Activated CD8-positive, alpha-beta T cell treated with anti-CD3 and anti-CD28 coated beads, Interleukin-2, amount 10 ng/mL, durations not matched to agents 7 days and 5 days (primary cell): ENCODE measurements around the gene TMEM239. TPM values are rescaled to one million over a fixed set of nuclear protein-coding genes. Genes with fewer than 3 reads are reported as not detected.
"Not testable (repeated sequence)": the region's sequence is repeated elsewhere in the genome, so short reads cannot be mapped to it uniquely, and the experiment has no call there.

ENCODE experiments used
- ATAC-seq: fragments of 150-1000 bp; cut with Tn5 transposase; one replicate; pipeline ENCODE4 v1.10.0; 2021; ENCODE audit warnings: moderate library complexity
- CTCF ChIA-PET: fragments of 350-600 bp; sonication (Branson Sonifier 250); formaldehyde crosslinking; loops from one replicate; lab custom pipeline; 2021; ENCODE audit warnings: antibody characterized with exemption; lab: Charles Lee
- POLR2A ChIA-PET: fragments of 350-600 bp; sonication (Branson Sonifier 250); formaldehyde crosslinking; loops from one replicate; lab custom pipeline; 2021; ENCODE audit warnings: antibody characterized with exemption; lab: Charles Lee
- DNase-seq: peaks from one replicate; pipeline ENCODE4 v3.0.0-alpha.2; 2020
- H3K27ac Mint-ChIP-seq: one replicate; pipeline ENCODE4 v1.8.0; 2021; ENCODE audit warnings: mild to moderate bottlenecking, mixed read lengths
- H3K27me3 Mint-ChIP-seq: one replicate; pipeline ENCODE4 v1.8.0; 2021; ENCODE audit warnings: low read depth, mixed read lengths
- H3K36me3 Mint-ChIP-seq: one replicate; pipeline ENCODE4 v1.8.0; 2021; ENCODE audit warnings: low read depth, mixed read lengths
- H3K4me1 Mint-ChIP-seq: one replicate; pipeline ENCODE4 v1.8.0; 2021; ENCODE audit warnings: low read depth, mixed read lengths
- H3K4me3 Mint-ChIP-seq: one replicate; pipeline ENCODE4 v1.8.0; 2021; ENCODE audit warnings: mild to moderate bottlenecking, mixed read lengths
- H3K9me3 Mint-ChIP-seq: one replicate; pipeline ENCODE4 v1.8.0; 2022; ENCODE audit warnings: mixed read lengths; ENCODE audit not compliant: insufficient read depth
- total RNA-seq, 2 experiments: library from RNA; stranded (reverse); gene quantifications; one replicate each; pipeline ENCODE4 v1.2.3, GENCODE V29; 2021

Gene TMEM239
- not detected for total RNA-seq

DNA sequence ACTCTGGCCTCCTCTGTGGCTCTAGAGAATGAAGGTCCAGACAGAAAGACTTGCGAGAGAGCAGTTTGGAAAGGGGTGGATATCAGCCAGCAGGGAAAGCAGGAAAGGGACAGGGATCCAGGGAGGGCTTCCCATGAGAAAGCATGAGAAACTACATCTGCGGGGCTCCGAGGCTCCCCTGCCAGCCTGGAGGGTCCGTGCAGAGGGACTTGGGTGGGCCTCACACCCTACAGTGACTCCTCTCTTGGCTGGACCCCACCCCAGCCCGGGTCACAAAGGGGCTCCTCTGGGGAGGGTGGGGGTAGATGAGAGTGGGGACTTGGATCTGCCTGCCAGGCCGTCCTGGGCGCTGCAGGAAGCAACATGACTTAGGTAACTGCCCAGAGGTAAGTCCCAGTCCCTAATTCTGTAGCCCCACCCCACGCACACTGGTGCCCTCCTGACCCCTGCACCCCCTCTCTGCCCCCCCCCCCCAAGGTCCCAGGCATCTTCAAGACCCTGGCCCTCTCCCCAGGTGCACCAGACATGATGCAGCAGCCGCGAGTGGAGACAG is at the start of gene TMEM239:
Gene TMEM239 (plus strand): TSS at position 335 of the 553 bp plus-strand sequence. CDS start 191 bp downstream, at position 526.
- DNase-seq = no peak

DNA sequence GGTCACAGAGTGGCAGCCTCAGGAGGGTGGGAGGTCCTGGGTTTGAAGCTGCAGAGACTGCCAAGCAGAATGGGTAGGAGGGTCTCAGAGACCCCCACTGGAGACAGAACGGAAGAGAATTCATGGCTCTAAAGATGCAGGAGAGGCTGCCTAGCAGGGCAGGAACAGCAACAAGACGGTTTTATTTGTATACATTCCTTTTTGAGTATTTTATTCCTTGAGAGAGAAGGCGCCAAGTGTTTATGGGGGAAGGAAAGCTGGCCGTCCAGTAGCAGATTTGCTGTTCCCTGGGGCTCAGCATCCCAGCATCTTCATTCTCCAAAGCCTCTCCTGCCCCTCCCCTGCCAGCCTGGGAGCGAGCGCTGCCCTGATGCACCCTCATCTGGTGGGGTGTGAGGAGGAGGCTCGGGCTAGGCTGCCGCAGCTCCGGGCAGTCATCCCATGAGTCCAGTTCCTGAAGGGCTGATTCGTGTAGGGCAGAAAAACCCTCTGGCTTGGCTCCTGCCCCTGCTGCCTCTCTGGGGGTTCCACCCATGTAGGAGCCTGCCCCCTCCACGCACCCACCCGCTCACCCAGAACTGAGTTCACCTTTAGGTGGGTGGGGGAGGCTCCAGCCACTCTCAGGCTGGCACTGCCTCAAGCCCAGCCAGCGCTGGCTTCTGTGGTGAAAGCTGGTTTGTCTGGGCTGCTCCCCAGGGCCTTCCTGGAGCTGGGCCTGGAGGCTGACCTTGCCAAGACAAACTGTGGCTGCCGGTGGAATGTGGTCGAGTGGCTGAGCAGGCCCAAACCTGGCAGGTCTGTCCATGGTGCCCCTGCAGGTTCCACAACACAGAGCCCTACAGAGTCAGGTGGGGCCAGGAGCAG is 48.2 kb upstream of the TMEM239 start:
- Mint-ChIP-seq H3K4me3 (no peak overlapping the region), H3K27me3 (peaks cover 23% of the 10 kb centered on the region), H3K36me3 (no peaks in the 10 kb centered on the region), H3K9me3 (no peaks in the 10 kb centered on the region), H3K27ac (no peak overlapping the region), H3K4me1 (peaks cover 8% of the 10 kb centered on the region)
- no peak for DNase-seq
- CTCF ChIA-PET = interaction anchor here (1.2 to 1.8 kb wide), 2 partner anchors 15 to 97 kb away, joined by 3 to 4 read pairs; no protein-coding TSS in a partner anchor
- no peak for ATAC-seq
- POLR2A ChIA-PET = interaction anchor here (0.6 kb wide), 1 partner anchor 30 kb away, joined by 3 read pairs; no protein-coding TSS in a partner anchor

More for the DNA sequence above, at the start of gene TMEM239:
- POLR2A ChIA-PET = no interaction called here
- Mint-ChIP-seq H3K4me1 (peaks cover 8% of the 10 kb centered on the region), H3K27ac (no peak within 1 kb of the TSS), H3K27me3 (peaks cover 61% of the 10 kb centered on the region), H3K9me3 (peaks cover 6% of the 10 kb centered on the region), H3K36me3 (no peaks in the 10 kb centered on the region), H3K4me3 (no peak within 1 kb of the TSS)
- CTCF ChIA-PET = no interaction called here
- ATAC-seq = no peak

DNA sequence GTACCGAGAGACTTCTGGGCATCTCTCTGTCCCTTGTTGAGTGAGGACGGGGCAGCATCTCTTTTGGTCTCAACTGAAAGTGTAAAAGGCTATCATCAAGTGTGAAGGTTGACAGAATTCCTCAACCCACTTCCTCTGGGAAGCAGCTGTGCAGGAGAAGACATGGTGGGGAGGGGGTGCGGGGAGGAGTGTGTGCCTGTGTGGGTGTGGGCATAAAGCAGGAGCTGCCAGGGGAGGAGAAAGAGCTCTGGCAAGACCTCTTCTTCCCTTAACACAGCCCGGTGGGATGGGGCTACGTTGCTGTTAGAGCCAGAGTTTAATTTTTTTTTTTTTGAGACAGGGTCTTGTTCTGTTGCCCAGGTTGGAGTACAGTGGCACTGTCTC is 47.5 kb upstream of the TMEM239 start:
- peaks cover 8% of the 10 kb centered on the region for H3K4me1 Mint-ChIP-seq
- no peak for DNase-seq
- POLR2A ChIA-PET = interaction anchor here (0.6 kb wide), 1 partner anchor 31 kb away, joined by 3 read pairs; no protein-coding TSS in a partner anchor
- no peaks in the 10 kb centered on the region for H3K36me3 Mint-ChIP-seq
- H3K27ac Mint-ChIP-seq = no peak overlapping the region
- no peak overlapping the region for H3K4me3 Mint-ChIP-seq
- peaks cover 18% of the 10 kb centered on the region for H3K27me3 Mint-ChIP-seq
- ATAC-seq = no peak
- H3K9me3 Mint-ChIP-seq = no peaks in the 10 kb centered on the region
- CTCF ChIA-PET = interaction anchor here (1.2 kb wide), 1 partner anchor 97 kb away, joined by 3 read pairs; no protein-coding TSS in a partner anchor

DNA sequence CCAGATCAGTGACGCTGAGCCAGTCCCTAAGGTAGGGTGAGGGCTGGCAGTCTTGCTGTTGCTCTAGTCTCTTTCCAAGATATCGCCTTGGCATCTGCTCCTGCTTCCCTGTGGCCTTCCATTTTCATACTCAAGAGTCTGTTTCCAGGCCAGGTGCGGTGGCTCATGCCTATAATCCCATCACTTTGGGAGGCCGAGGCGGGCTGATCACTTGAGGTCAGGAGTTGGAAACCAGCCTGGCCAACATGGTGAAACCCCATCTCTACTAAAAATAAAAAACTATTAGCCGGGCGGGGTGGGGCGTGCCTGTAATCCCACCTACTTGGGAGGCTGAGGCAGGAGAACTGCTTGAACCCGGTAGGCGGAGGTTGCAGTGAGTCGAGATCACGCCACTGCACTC is 46.1 kb upstream of the TMEM239 start:
- H3K36me3 Mint-ChIP-seq, H3K4me1 Mint-ChIP-seq: not testable (repeated sequence)

DNA sequence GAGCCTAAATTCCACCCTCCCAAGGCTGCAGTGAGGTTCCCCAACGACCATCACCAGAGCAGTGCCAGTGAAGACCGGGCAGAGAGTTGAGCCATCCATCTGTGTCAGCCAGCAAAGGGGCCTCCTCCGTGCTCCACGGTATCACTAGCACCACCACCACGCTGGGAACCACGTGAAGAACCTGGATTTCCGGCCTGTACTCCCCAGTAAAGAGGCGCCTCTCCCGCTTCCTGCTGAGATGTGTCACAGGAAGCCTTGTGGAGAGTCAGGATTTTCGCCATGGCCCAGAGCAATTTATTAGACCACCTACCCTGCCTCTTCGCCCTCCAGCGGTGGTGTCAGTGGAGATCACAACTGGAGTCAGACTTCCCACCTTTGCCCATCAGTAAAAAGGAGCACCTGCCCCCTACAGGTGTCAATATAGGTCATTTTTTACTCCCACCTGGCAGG is 44.5 kb upstream of the TMEM239 start:
- Mint-ChIP-seq H3K4me3 (no peak overlapping the region), H3K4me1 (peaks cover 8% of the 10 kb centered on the region), H3K27ac (no peak overlapping the region), H3K9me3 (no peaks in the 10 kb centered on the region), H3K27me3 (peaks cover 19% of the 10 kb centered on the region), H3K36me3 (no peaks in the 10 kb centered on the region)
- POLR2A ChIA-PET = no interaction called here
- DNase-seq (no peak), ATAC-seq (no peak)
- CTCF ChIA-PET = no interaction called here

More for the DNA sequence above, 46.1 kb upstream of the TMEM239 start:
- DNase-seq, H3K4me3 Mint-ChIP-seq, POLR2A ChIA-PET, CTCF ChIA-PET, H3K27ac Mint-ChIP-seq, ATAC-seq, H3K9me3 Mint-ChIP-seq: not testable (repeated sequence)
- H3K27me3 Mint-ChIP-seq = peaks cover 17% of the 10 kb centered on the region

DNA sequence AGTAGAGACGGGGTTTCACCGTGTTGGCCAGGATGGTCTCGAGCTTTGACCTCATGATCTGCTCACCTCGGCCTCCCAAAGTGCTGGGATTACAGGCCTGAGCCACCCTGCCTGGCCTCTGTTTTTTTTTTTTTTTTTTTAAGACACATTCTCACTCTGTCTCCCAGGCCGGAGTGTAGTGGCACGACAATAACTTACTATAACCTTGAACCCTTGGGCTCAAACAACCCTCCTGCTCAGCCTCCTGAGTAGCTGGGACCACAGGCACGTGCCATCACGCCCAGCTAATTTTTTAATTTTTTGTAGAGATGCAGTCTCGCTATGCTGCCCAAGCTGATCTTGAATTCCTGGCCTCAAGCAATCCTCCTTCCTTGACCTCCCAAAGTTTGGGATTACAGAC is 42.4 kb upstream of the TMEM239 start:
- DNase-seq (no peak), ATAC-seq (no peak)
- Mint-ChIP-seq H3K36me3 (no peaks in the 10 kb centered on the region), H3K27me3 (peaks cover 17% of the 10 kb centered on the region), H3K9me3 (no peaks in the 10 kb centered on the region), H3K27ac (no peak overlapping the region), H3K4me3 (no peak overlapping the region), H3K4me1 (peaks cover 8% of the 10 kb centered on the region)
- ChIA-PET POLR2A (no interaction called here), CTCF (no interaction called here)

DNA sequence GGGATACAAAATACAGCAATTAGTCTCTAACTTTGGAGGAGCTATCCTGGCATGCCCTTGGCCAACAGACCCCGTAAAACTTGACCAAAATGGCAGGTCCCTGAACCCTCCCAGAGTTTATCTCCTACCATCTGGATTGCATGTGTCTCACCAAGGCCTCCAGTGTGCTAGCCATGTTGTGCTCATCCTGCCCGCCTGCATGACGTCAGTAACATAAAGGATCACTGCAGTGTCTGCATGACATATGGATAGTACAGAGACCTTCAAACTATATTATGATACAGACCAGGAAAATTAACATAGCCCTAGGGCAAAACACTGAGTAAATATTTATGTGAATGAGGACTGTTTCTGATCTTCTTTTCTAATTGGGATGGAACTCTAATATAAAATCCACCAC is 41.0 kb upstream of the TMEM239 start:
- H3K4me3 Mint-ChIP-seq = no peak overlapping the region
- CTCF ChIA-PET = interaction anchor here (0.7 to 1.2 kb wide), 2 partner anchors 22 to 141 kb away, joined by 3 read pairs; no protein-coding TSS in a partner anchor
- H3K36me3 Mint-ChIP-seq = no peaks in the 10 kb centered on the region
- POLR2A ChIA-PET = no interaction called here
- H3K4me1 Mint-ChIP-seq = peaks cover 8% of the 10 kb centered on the region
- H3K27me3 Mint-ChIP-seq = peaks cover 19% of the 10 kb centered on the region
- no peak overlapping the region for H3K27ac Mint-ChIP-seq
- no peaks in the 10 kb centered on the region for H3K9me3 Mint-ChIP-seq
- ATAC-seq (no peak), DNase-seq (no peak)

DNA sequence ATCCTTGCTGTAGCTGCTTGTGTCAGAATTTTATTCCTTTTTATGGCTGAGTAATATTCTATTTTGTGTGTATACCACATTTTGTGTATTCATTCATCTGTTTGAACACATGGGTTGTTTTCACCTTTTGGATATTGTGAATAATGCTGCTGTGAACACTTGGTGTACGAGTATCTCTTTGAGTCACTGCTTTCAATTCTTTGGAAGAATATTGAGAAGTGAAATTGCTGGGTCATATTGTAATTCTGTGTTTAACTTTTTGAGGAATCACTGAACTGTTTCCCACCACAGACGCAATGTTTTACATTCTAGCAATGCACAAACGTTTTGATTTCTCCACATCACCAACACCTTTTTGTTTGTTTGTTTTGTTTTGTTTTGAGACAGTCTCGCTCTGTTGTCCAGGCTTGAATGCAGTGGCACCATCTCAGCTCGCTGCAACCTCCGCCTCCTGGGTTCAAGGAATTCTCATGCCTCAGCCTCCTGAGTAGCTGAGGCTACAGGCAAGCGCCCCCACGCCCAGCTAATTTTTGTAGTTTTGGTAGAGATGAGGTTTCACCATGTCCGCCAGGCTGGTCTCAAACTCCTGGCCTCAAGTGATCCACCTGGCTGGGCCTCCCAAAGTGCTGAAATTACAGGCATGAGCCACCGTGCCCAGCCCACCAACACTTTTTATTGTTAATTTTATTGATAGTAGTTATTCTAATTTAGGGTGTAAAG is 37.4 kb upstream of the TMEM239 start:
- POLR2A ChIA-PET = no interaction called here
- Mint-ChIP-seq H3K36me3 (no peaks in the 10 kb centered on the region), H3K9me3 (no peaks in the 10 kb centered on the region), H3K27me3 (peaks cover 27% of the 10 kb centered on the region), H3K4me1 (no peaks in the 10 kb centered on the region), H3K4me3 (no peak overlapping the region), H3K27ac (no peak overlapping the region)
- CTCF ChIA-PET = interaction anchor here (1.4 kb wide), 2 partner anchors 26 to 65 kb away, joined by 3 to 4 read pairs; no protein-coding TSS in a partner anchor
- ATAC-seq = no peak
- DNase-seq = no peak

DNA sequence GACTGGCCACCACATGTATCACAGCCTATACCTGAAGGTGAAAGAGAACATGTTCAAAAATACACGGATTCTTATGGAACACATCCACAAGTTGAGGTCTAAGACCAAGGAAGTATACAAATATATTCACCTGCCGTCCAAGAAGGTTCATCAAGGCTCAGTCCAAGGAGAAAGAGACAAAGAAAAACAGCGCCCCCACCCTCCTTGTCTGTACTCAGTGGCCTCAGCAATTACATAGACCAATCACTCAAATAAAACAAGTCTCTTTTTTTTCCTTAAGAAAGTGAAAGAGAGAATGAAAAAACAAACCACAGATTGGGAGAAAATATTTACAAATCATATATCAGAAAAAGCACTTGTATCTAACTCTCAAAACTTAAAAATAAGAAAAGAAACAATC is 35.2 kb upstream of the TMEM239 start:
- Mint-ChIP-seq H3K27ac (no peak overlapping the region), H3K4me1 (no peaks in the 10 kb centered on the region), H3K4me3 (no peak overlapping the region), H3K27me3 (peaks cover 26% of the 10 kb centered on the region), H3K9me3 (no peaks in the 10 kb centered on the region), H3K36me3 (no peaks in the 10 kb centered on the region)
- POLR2A ChIA-PET = no interaction called here
- no peak for ATAC-seq
- CTCF ChIA-PET = no interaction called here
- DNase-seq = no peak

DNA sequence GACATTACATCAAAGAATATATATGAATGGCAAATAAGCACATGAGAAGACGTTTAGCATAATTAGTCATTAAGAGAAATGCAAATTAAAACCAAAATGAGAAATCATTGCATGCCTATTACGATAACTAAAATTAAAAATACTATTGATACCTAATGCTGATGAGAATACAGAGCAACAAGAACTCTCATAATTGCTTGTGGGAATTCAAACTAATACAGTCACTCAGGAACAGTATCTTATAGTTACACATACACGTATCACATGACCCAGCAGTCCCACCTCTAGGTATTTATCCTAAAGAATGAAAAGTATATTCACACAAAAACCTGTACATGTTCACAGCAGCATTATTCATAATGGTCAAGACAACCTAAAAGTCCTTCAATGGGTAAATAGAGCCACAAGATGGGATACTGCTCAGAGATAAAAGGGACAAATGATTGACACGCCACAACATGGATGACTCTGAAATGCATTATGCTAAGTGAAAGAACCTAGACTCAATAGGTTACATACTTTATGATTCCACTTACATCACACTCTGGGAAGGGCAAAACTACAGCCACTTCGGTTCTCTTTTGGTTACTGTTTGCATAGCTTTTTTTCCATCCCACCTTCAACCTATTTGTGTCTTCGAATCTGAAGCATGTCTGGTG is 32.1 kb upstream of the TMEM239 start:
- no peaks in the 10 kb centered on the region for H3K36me3 Mint-ChIP-seq
- H3K27me3 Mint-ChIP-seq = peaks cover 24% of the 10 kb centered on the region
- no peaks in the 10 kb centered on the region for H3K4me1 Mint-ChIP-seq
- no peak overlapping the region for H3K4me3 Mint-ChIP-seq
- DNase-seq (no peak), ATAC-seq (no peak)
- no peak overlapping the region for H3K27ac Mint-ChIP-seq
- POLR2A ChIA-PET = no interaction called here
- H3K9me3 Mint-ChIP-seq = no peaks in the 10 kb centered on the region
- CTCF ChIA-PET = no interaction called here

DNA sequence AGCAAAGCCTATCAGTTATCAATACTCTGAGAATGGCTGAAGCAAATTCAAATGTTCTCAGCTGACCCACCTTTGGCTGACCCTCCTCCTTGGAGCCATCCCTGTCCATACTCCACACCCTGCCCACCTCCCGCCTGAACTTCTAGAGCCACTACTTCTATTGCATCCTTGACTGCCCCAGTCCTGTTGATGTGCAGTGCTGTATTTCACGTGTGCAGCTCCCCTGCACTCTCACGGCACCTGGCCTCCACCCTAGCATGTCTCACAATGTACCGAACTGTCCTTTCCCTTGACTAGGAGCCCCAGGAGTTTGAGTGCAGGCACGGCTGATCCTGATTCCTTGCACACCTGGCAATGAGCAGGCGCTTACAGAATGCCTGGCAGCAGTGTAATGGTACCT is 22.7 kb upstream of the TMEM239 start:
- no peaks in the 10 kb centered on the region for H3K36me3 Mint-ChIP-seq
- no peak overlapping the region for H3K27ac Mint-ChIP-seq
- ChIA-PET POLR2A (interaction anchor here (1.0 kb wide), 1 partner anchor 8 kb away, joined by 4 read pairs; no protein-coding TSS in a partner anchor), CTCF (no interaction called here)
- no peaks in the 10 kb centered on the region for H3K9me3 Mint-ChIP-seq
- peaks cover 41% of the 10 kb centered on the region for H3K27me3 Mint-ChIP-seq
- peaks cover 8% of the 10 kb centered on the region for H3K4me1 Mint-ChIP-seq
- ATAC-seq = no peak
- H3K4me3 Mint-ChIP-seq = no peak overlapping the region
- no peak for DNase-seq
